H1 (cell line): Measurements from ENCODE around the gene CDC14B.

Experiments
- CTCF ChIP-seq, 3 experiments: IDR thresholded peaks; 1 replicate in 2 of 3; 2 replicates in 1 of 3; pipeline versions ENCODE4 v1.5.1 to v1.6.1; 2011; ENCODE audit warnings: low read length in 3 of 3, mild to moderate bottlenecking in 3 of 3, inconsistent platforms in 2 of 3, low read depth in 1 of 3, moderate library complexity in 1 of 3; ENCODE audit not compliant: insufficient read depth in 1 of 3; ENCODE audit errors: control extremely low read depth in 1 of 3
- POLR2A ChIP-seq, 2 experiments: IDR thresholded peaks; 1 replicate in 1 of 2; 2 replicates in 1 of 2; pipeline ENCODE4 v1.6.1; 2011; ENCODE audit warnings: low read depth in 2 of 2, low read length in 2 of 2, mild to moderate bottlenecking in 2 of 2; ENCODE audit errors: control extremely low read depth in 1 of 2
- POLR2AphosphoS5 ChIP-seq: IDR thresholded peaks from 2 replicates; pipeline ENCODE4 v1.6.1; 2011; ENCODE audit warnings: low read depth, low read length
- RNF2 ChIP-seq: fragments of 200-900, 300-1000 bp; sonication (generic); IDR thresholded peaks from 2 replicates; pipeline ENCODE4 v1.7.1; 2016; ENCODE audit warnings: borderline replicate concordance, low read depth, mild to moderate bottlenecking, antibody characterized with exemption, low read length; ENCODE audit not compliant: poor library complexity, severe bottlenecking; ENCODE audit errors: missing control alignments
- TF ChIP-seq, protein P1 (sequence below): IDR thresholded peaks from 2 replicates; pipeline ENCODE4 v1.6.1; 2012; ENCODE audit warnings: low read length, inconsistent platforms

GRCh38 chr9:96667363-96667728 lies 47.7 kb upstream of the CDC14B start:
- TF ChIP-seq CTCF (IDR thresholded peaks at IDR 0.05; ENCODE audit: control extremely low read depth in 1 of 3, insufficient read depth in 1 of 3, low read depth in 1 of 3, low read length in 3 of 3) = peak in 2 of 3 experiments; percentile 23 to 38; a peak in 2 of 4 replicates
- TF ChIP-seq, protein P1, sequence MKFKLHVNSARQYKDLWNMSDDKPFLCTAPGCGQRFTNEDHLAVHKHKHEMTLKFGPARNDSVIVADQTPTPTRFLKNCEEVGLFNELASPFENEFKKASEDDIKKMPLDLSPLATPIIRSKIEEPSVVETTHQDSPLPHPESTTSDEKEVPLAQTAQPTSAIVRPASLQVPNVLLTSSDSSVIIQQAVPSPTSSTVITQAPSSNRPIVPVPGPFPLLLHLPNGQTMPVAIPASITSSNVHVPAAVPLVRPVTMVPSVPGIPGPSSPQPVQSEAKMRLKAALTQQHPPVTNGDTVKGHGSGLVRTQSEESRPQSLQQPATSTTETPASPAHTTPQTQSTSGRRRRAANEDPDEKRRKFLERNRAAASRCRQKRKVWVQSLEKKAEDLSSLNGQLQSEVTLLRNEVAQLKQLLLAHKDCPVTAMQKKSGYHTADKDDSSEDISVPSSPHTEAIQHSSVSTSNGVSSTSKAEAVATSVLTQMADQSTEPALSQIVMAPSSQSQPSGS = no peak
- no peak for TF ChIP-seq POLR2A (IDR thresholded peaks at IDR 0.05; ENCODE audit: control extremely low read depth in 1 of 2, low read depth in 2 of 2, low read length in 2 of 2)
- TF ChIP-seq POLR2AphosphoS5 = no peak
- no peak for TF ChIP-seq RNF2
